Mesendoderm (in vitro differentiated cells): Measurements from ENCODE around the gene TMPRSS9.

Experiments
- DNase-seq: peaks from one replicate; pipeline ENCODE4 v3.0.0; 2013
- H2AK5ac ChIP-seq: 2 replicates; pipeline ENCODE4 v1.6.1; 2013; ENCODE audit warnings: low read length, inconsistent platforms
- H2BK120ac ChIP-seq: 2 replicates; pipeline ENCODE4 v1.6.1; 2013; ENCODE audit warnings: low read depth, mild to moderate bottlenecking, low read length, moderate library complexity, mixed read lengths
- H2BK15ac ChIP-seq: replicated peaks from 2 replicates; pipeline ENCODE4 v1.6.1; 2013; ENCODE audit warnings: low read depth, mild to moderate bottlenecking, moderate library complexity
- H2BK5ac ChIP-seq: 2 replicates; pipeline ENCODE4 v1.6.1; 2013; ENCODE audit warnings: low read length, inconsistent platforms
- H3K18ac ChIP-seq: 2 replicates; pipeline ENCODE4 v1.6.1; 2013; ENCODE audit warnings: mild to moderate bottlenecking, low read length, mixed read lengths
- H3K23ac ChIP-seq: one replicate; pipeline ENCODE4 v1.6.1; 2013; ENCODE audit warnings: low read length
- H3K27ac ChIP-seq: 2 replicates; pipeline ENCODE4 v1.5.1; 2013; ENCODE audit warnings: low read depth, mild to moderate bottlenecking, inconsistent platforms, low read length, moderate library complexity
- H3K27me3 ChIP-seq: 2 replicates; pipeline ENCODE4 v1.6.1; 2013; ENCODE audit warnings: low read length, control low read depth, mild to moderate bottlenecking, inconsistent platforms; ENCODE audit not compliant: insufficient read depth, poor library complexity
- H3K36me3 ChIP-seq: 2 replicates; pipeline ENCODE4 v1.6.1; 2013; ENCODE audit warnings: low read length, inconsistent platforms; ENCODE audit not compliant: control insufficient read depth, insufficient read depth
- H3K4ac ChIP-seq: one replicate; pipeline ENCODE4 v1.6.1; 2013; ENCODE audit warnings: low read depth, mild to moderate bottlenecking, low read length, moderate library complexity
- H3K4me1 ChIP-seq: 2 replicates; pipeline ENCODE4 v1.6.1; 2013; ENCODE audit warnings: low read depth, low read length, inconsistent platforms; ENCODE audit not compliant: control insufficient read depth
- H3K4me2 ChIP-seq: 2 replicates; pipeline ENCODE4 v1.6.1; 2013; ENCODE audit warnings: low read length
- H3K4me3 ChIP-seq: 2 replicates; pipeline ENCODE4 v1.5.1; 2013; ENCODE audit warnings: mild to moderate bottlenecking, low read length
- H3K56ac ChIP-seq: one replicate; pipeline ENCODE4 v1.6.1; 2013; ENCODE audit warnings: low read length
- H3K79me1 ChIP-seq: 2 replicates; pipeline ENCODE4 v1.6.1; 2013; ENCODE audit warnings: low read length, inconsistent platforms
- H3K79me2 ChIP-seq: 2 replicates; pipeline ENCODE4 v1.6.1; 2013; ENCODE audit warnings: mild to moderate bottlenecking, low read length; ENCODE audit not compliant: control insufficient read depth, insufficient read depth
- H3K9ac ChIP-seq: 2 replicates; pipeline ENCODE4 v1.6.1; 2013; ENCODE audit warnings: low read length, inconsistent platforms
- H4K5ac ChIP-seq: one replicate; pipeline ENCODE4 v1.6.1; 2013; ENCODE audit warnings: low read length
- H4K8ac ChIP-seq: one replicate; pipeline ENCODE4 v1.6.1; 2013; ENCODE audit warnings: low read depth, mild to moderate bottlenecking, control low read depth, low read length, moderate library complexity
- WGBS: extraction: QIAGEN DNeasy Blood & Tissue Kit; methylation state at CpG from one replicate; pipeline ENCODE4 v1.1.7; 2013; ENCODE audit warnings: low lambda C conversion rate, missing lambda C conversion rate; ENCODE audit not compliant: insufficient coverage; ENCODE audit errors: extremely low coverage; 5-methylcytosine and 5-hydroxymethylcytosine counted together

TMPRSS9 gene

GRCh38 chr19:2428756-2429711 is 69.0 kb downstream of the TMPRSS9 start:
- no peak overlapping the region for H4K8ac ChIP-seq
- DNase-seq: peak; percentile 43
- H3K27me3 ChIP-seq: no peaks in the 10 kb centered on the region
- no CpG with 5 or more reads among the region's 37 CpGs for WGBS
- peaks cover 8% of the 10 kb centered on the region for H3K79me1 ChIP-seq
- no peak overlapping the region for H3K9ac ChIP-seq
- H2AK5ac ChIP-seq: no peak overlapping the region
- H3K23ac ChIP-seq: no peak overlapping the region
- no peak overlapping the region for H2BK120ac ChIP-seq
- peaks cover 14% of the 10 kb centered on the region for H3K36me3 ChIP-seq
- peaks cover 15% of the 10 kb centered on the region for H3K79me2 ChIP-seq
- H3K18ac ChIP-seq: no peak overlapping the region
- no peak overlapping the region for H2BK15ac ChIP-seq
- no peak overlapping the region for H3K4ac ChIP-seq
- H4K5ac ChIP-seq: no peak overlapping the region
- no peaks in the 10 kb centered on the region for H3K4me1 ChIP-seq
- no peak overlapping the region for H3K4me3 ChIP-seq
- H3K4me2 ChIP-seq: no peak overlapping the region
- H3K56ac ChIP-seq: peak overlapping the region; percentile 56
- H2BK5ac ChIP-seq: no peak overlapping the region
- no peak overlapping the region for H3K27ac ChIP-seq

- Histone ChIP-seq H4K5ac (no peak overlapping the region), H3K4me3 (no peak overlapping the region), H3K4me2 (no peak overlapping the region), H2BK15ac (no peak overlapping the region), H4K8ac (no peak overlapping the region), H3K79me2 (peaks cover 15% of the 10 kb centered on the region), H3K27ac (no peak overlapping the region), H3K18ac (no peak overlapping the region), H3K4me1 (no peaks in the 10 kb centered on the region), H3K23ac (no peak overlapping the region), H2BK120ac (no peak overlapping the region), H3K79me1 (peaks cover 8% of the 10 kb centered on the region), H3K36me3 (peaks cover 17% of the 10 kb centered on the region), H3K27me3 (no peaks in the 10 kb centered on the region), H3K9ac (no peak overlapping the region), H2BK5ac (no peak overlapping the region), H3K4ac (no peak overlapping the region), H3K56ac (no peak overlapping the region), H2AK5ac (no peak overlapping the region)
- no peak for DNase-seq
- WGBS: no CpG with 5 or more reads among the region's 25 CpGs
Observed at GRCh38 chr19:2429917-2430535, 70.0 kb downstream of the TMPRSS9 start.

GRCh38 chr19:2431318-2432055 is 71.4 kb downstream of the TMPRSS9 start:
- no peak overlapping the region for H3K9ac ChIP-seq
- no peak overlapping the region for H2AK5ac ChIP-seq
- no peak overlapping the region for H3K56ac ChIP-seq
- H3K4me2 ChIP-seq: no peak overlapping the region
- H2BK15ac ChIP-seq: no peak overlapping the region
- DNase-seq: no peak
- WGBS: no CpG with 5 or more reads among the region's 37 CpGs
- H3K4ac ChIP-seq: no peak overlapping the region
- no peak overlapping the region for H3K18ac ChIP-seq
- H2BK120ac ChIP-seq: no peak overlapping the region
- H4K8ac ChIP-seq: no peak overlapping the region
- H2BK5ac ChIP-seq: no peak overlapping the region
- no peaks in the 10 kb centered on the region for H3K27me3 ChIP-seq
- no peak overlapping the region for H3K23ac ChIP-seq
- peaks cover 2% of the 10 kb centered on the region for H3K79me1 ChIP-seq
- H3K36me3 ChIP-seq: peaks cover 20% of the 10 kb centered on the region
- peaks cover 5% of the 10 kb centered on the region for H3K79me2 ChIP-seq
- H3K4me3 ChIP-seq: no peak overlapping the region
- no peak overlapping the region for H4K5ac ChIP-seq
- no peak overlapping the region for H3K27ac ChIP-seq
- H3K4me1 ChIP-seq: no peaks in the 10 kb centered on the region

GRCh38 chr19:2432131-2432848 is 72.2 kb downstream of the TMPRSS9 start:
- no peak overlapping the region for H2BK120ac ChIP-seq
- no peak overlapping the region for H4K5ac ChIP-seq
- H3K36me3 ChIP-seq: peaks cover 20% of the 10 kb centered on the region
- no peaks in the 10 kb centered on the region for H3K27me3 ChIP-seq
- H3K4me3 ChIP-seq: no peak overlapping the region
- no peak overlapping the region for H3K27ac ChIP-seq
- no peak overlapping the region for H3K4ac ChIP-seq
- no peak overlapping the region for H3K56ac ChIP-seq
- H3K79me2 ChIP-seq: no peaks in the 10 kb centered on the region
- H3K79me1 ChIP-seq: peaks cover 2% of the 10 kb centered on the region
- no peak overlapping the region for H3K4me2 ChIP-seq
- H3K9ac ChIP-seq: no peak overlapping the region
- H2BK15ac ChIP-seq: no peak overlapping the region
- no peak overlapping the region for H3K18ac ChIP-seq
- H2AK5ac ChIP-seq: no peak overlapping the region
- no peak overlapping the region for H3K23ac ChIP-seq
- WGBS: no CpG with 5 or more reads among the region's 25 CpGs
- no peak for DNase-seq
- no peaks in the 10 kb centered on the region for H3K4me1 ChIP-seq
- no peak overlapping the region for H2BK5ac ChIP-seq
- no peak overlapping the region for H4K8ac ChIP-seq

- Histone ChIP-seq H3K18ac (no peak overlapping the region), H2BK120ac (no peak overlapping the region), H3K79me2 (peaks cover 2% of the 10 kb centered on the region), H3K27ac (no peak overlapping the region), H3K9ac (no peak overlapping the region), H4K8ac (no peak overlapping the region), H3K79me1 (peaks cover 9% of the 10 kb centered on the region), H3K27me3 (no peaks in the 10 kb centered on the region), H2BK15ac (no peak overlapping the region), H3K36me3 (peaks cover 28% of the 10 kb centered on the region), H3K4ac (no peak overlapping the region), H2AK5ac (no peak overlapping the region), H3K23ac (no peak overlapping the region), H3K4me2 (no peak overlapping the region), H2BK5ac (no peak overlapping the region), H3K4me3 (no peak overlapping the region), H3K56ac (no peak overlapping the region), H3K4me1 (no peaks in the 10 kb centered on the region), H4K5ac (no peak overlapping the region)
- no CpG with 5 or more reads among the region's 30 CpGs for WGBS
- DNase-seq: no peak
Observed at GRCh38 chr19:2433854-2434253, 73.8 kb downstream of the TMPRSS9 start.
